Measurements from ENCODE around the gene GRM5.

GRM5 gene

GRCh38 chr11:88695689-88696414, 369.9 kb downstream of the GRM5 start:
- DNase-seq, result peak; percentile 51 to 52

GRCh38 chr11:88692306-88693086, 373.3 kb downstream of the GRM5 start:
- no peak for DNase-seq

GRCh38 chr11:88689548-88690240, 376.1 kb downstream of the GRM5 start:
- no peak for DNase-seq

GRCh38 chr11:88683024-88683423, 382.8 kb downstream of the GRM5 start:
- DNase-seq, result peak in 1 of 2 experiments; percentile 4

GRCh38 chr11:88680806-88681205, 385.0 kb downstream of the GRM5 start:
- no peak for DNase-seq

- no peak for DNase-seq
Observed at GRCh38 chr11:88666364-88666763, 399.4 kb downstream of the GRM5 start.

- no peak for DNase-seq
Observed at GRCh38 chr11:88657076-88657738, 408.6 kb downstream of the GRM5 start.

- no peak for DNase-seq
Observed at GRCh38 chr11:88656283-88656682, 409.5 kb downstream of the GRM5 start.

- no peak for DNase-seq
Observed at GRCh38 chr11:88655656-88656055, 410.1 kb downstream of the GRM5 start.

GRCh38 chr11:88655196-88655595, 410.6 kb downstream of the GRM5 start:
- DNase-seq, result no peak

- DNase-seq, result no peak
Observed at GRCh38 chr11:88651556-88651955, 414.2 kb downstream of the GRM5 start.

GRCh38 chr11:88644724-88645123, 421.1 kb downstream of the GRM5 start:
- no peak for DNase-seq

GRCh38 chr11:88632163-88632562, 433.6 kb downstream of the GRM5 start:
- DNase-seq, result no peak

GRCh38 chr11:88631497-88631896, 434.3 kb downstream of the GRM5 start:
- DNase-seq, result no peak

GRCh38 chr11:88629496-88629895, 436.3 kb downstream of the GRM5 start:
- no peak for DNase-seq

- no peak for DNase-seq
Observed at GRCh38 chr11:88626216-88626615, 439.6 kb downstream of the GRM5 start.

GRCh38 chr11:88623531-88623930, 442.3 kb downstream of the GRM5 start:
- DNase-seq, result no peak

- DNase-seq, result no peak
Observed at GRCh38 chr11:88620568-88621130, 445.1 kb downstream of the GRM5 start.

GRCh38 chr11:88619656-88620385, 446.0 kb downstream of the GRM5 start:
- no peak for DNase-seq

GRCh38 chr11:88619071-88619425, 446.7 kb downstream of the GRM5 start:
- no peak for DNase-seq

GRCh38 chr11:88618327-88619070, 447.3 kb downstream of the GRM5 start:
- DNase-seq, result no peak

Data from NCI-H2081 (cell line).